ENCODE results near the gene APOL6.

DNA sequence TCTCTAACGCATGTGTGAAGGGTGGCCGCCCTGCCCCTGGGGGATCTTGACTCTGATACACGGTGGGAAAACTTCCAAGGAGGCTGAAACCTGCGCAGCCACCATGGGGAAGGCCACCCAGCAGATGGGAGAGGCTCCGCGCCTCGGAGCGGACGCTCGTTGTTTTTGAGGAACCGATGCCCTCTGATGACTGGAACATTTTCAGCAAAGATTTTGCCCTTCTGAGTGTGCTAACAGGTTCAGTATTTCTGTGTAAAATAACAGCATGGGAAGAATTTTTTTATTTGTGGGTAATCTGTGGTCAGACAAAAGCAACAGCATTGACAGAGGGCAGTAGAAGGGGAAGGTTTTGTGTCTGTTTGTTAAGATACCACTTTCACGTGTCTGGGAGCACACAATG is 47.8 kb upstream of the APOL6 start:
- TF ChIP-seq CTCF (IDR thresholded peaks at IDR 0.05; ENCODE audit: low read length) (no peak), EZH2 (IDR thresholded peaks at IDR 0.05; ENCODE audit: borderline replicate concordance, low read length) (no peak)

Data from OCI-LY1 (cell line).